MM.1S (cell line): Measurements from ENCODE around the gene MAL.

ENCODE experiments used
- DNase-seq: peaks from one replicate; pipeline ENCODE4 v3.0.0-alpha.2; 2015
- H2AFZ ChIP-seq: fragments of 300-600 bp; sonication (generic); 2 replicates; pipeline ENCODE4 v1.6.0; 2016; ENCODE audit warnings: antibody characterized with exemption, low read length
- H3F3A ChIP-seq: fragments of 300-600 bp; sonication (generic); 2 replicates; pipeline ENCODE4 v1.6.1; 2016; ENCODE audit warnings: mild to moderate bottlenecking, antibody characterized with exemption, low read length, moderate library complexity, mixed read lengths; ENCODE audit not compliant: insufficient read depth
- H3K27ac ChIP-seq: fragments of 300-600 bp; sonication (generic); 2 replicates; pipeline ENCODE4 v1.5.1; 2016; ENCODE audit warnings: mild to moderate bottlenecking, low read length
- H3K27me3 ChIP-seq: fragments of 300-600 bp; sonication (generic); replicated peaks from 2 replicates; pipeline ENCODE4 v1.6.0; 2016; ENCODE audit warnings: low read length; ENCODE audit not compliant: insufficient read depth
- H3K36me3 ChIP-seq: fragments of 300-600 bp; sonication (generic); replicated peaks from 2 replicates; pipeline ENCODE4 v1.6.1; 2016; ENCODE audit warnings: mild to moderate bottlenecking, low read length, mixed read lengths; ENCODE audit not compliant: insufficient read depth
- H3K4me1 ChIP-seq: fragments of 300-600 bp; sonication (generic); 2 replicates; pipeline ENCODE4 v1.6.1; 2016; ENCODE audit warnings: low read length, mixed read lengths
- H3K4me2 ChIP-seq: fragments of 300-600 bp; sonication (generic); 2 replicates; pipeline ENCODE4 v1.6.0; 2016; ENCODE audit warnings: low read depth, low read length
- H3K4me3 ChIP-seq: fragments of 300-600 bp; sonication (generic); 2 replicates; pipeline ENCODE4 v1.5.1; 2016; ENCODE audit warnings: low read length, mixed read lengths
- H3K79me2 ChIP-seq: fragments of 300-600 bp; sonication (generic); 2 replicates; pipeline ENCODE4 v1.6.1; 2016; ENCODE audit warnings: mixed run types, low read length, mixed read lengths
- H3K9ac ChIP-seq: fragments of 300-600 bp; sonication (generic); 2 replicates; pipeline ENCODE4 v1.6.1; 2016; ENCODE audit warnings: low read length, mixed read lengths
- H3K9me2 ChIP-seq: fragments of 300-600 bp; sonication (generic); replicated peaks from 2 replicates; pipeline ENCODE4 v1.6.1; 2016; ENCODE audit warnings: mild to moderate bottlenecking, low read length, mixed read lengths; ENCODE audit not compliant: insufficient read depth
- H3K9me3 ChIP-seq: fragments of 300-600 bp; sonication (generic); replicated peaks from 2 replicates; pipeline ENCODE4 v1.6.1; 2016; ENCODE audit warnings: mild to moderate bottlenecking, low read length, mixed read lengths; ENCODE audit not compliant: insufficient read depth
- H4K20me1 ChIP-seq: fragments of 300-600 bp; sonication (generic); 2 replicates; pipeline ENCODE4 v1.6.1; 2016; ENCODE audit warnings: mild to moderate bottlenecking, low read length, moderate library complexity, mixed read lengths; ENCODE audit not compliant: insufficient read depth
- EZH2 ChIP-seq: fragments of 300-600 bp; sonication (generic); optimal IDR thresholded peaks from 2 replicates; pipeline ENCODE3; 2017; ENCODE audit warnings: low read depth, mild to moderate bottlenecking, antibody characterized with exemption, low read length, mixed read lengths
- EZH2phosphoT487 ChIP-seq: fragments of 300-600 bp; sonication (generic); IDR thresholded peaks from 2 replicates; pipeline ENCODE4 v1.6.1; 2018; ENCODE audit warnings: antibody characterized with exemption, low read length
- TF ChIP-seq, protein P1 (sequence below): fragments of 300-600 bp; sonication (generic); IDR thresholded peaks from 2 replicates; pipeline ENCODE4 v1.5.1; 2016; ENCODE audit warnings: antibody characterized with exemption, low read length, mixed read lengths

MAL gene

DNA sequence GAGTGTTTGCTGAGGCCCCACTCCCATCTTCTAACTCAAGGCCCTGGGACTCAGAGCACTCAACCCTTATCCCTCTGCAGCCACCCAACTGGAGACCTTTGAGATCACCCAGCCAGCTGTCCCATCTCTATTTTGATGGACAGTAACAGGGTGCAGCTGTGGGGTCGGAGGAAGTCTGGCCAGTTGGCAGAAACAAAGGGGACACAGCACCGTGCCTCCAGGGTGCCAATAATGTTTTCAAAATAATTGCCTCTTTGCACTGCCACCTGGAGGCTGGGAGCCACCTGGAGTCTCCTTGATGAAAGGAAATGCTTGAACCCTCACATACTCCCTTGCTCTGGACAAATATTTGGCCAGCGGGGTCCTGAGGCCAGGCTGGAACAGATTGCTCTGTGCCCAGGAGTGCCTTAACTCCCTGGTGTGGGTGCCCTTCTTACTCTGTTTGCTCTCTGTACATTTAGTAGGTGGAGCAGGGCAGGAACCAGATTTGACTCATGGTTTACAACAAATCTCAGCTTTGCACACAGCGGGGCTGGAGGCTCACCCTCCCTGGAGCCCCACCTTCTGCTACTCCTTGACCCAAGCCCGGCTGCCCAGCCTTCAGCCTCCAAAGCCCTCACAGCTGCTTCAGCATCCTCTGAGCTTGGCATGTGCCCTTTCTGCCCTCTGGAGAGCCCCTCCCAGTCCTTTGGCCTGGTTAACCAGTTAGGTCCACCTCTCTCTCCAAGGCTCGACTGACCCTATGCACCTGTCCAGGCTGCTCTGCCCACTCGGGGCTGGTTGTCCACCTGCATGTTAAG, 17.2 kb downstream of the MAL start:
- no peaks in the 10 kb centered on the region for H3K9me2 ChIP-seq
- no peaks in the 10 kb centered on the region for H4K20me1 ChIP-seq
- H2AFZ ChIP-seq: no peak overlapping the region
- H3K4me3 ChIP-seq: no peak overlapping the region
- H3K27ac ChIP-seq: no peak overlapping the region
- TF ChIP-seq, protein P1, sequence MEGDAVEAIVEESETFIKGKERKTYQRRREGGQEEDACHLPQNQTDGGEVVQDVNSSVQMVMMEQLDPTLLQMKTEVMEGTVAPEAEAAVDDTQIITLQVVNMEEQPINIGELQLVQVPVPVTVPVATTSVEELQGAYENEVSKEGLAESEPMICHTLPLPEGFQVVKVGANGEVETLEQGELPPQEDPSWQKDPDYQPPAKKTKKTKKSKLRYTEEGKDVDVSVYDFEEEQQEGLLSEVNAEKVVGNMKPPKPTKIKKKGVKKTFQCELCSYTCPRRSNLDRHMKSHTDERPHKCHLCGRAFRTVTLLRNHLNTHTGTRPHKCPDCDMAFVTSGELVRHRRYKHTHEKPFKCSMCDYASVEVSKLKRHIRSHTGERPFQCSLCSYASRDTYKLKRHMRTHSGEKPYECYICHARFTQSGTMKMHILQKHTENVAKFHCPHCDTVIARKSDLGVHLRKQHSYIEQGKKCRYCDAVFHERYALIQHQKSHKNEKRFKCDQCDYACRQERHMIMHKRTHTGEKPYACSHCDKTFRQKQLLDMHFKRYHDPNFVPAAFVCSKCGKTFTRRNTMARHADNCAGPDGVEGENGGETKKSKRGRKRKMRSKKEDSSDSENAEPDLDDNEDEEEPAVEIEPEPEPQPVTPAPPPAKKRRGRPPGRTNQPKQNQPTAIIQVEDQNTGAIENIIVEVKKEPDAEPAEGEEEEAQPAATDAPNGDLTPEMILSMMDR: no peak
- no peak for TF ChIP-seq EZH2
- no peak for TF ChIP-seq EZH2phosphoT487
- DNase-seq: no peak
- no peak overlapping the region for H3K4me2 ChIP-seq
- no peaks in the 10 kb centered on the region for H3F3A ChIP-seq
- H3K9ac ChIP-seq: no peak overlapping the region
- no peaks in the 10 kb centered on the region for H3K4me1 ChIP-seq
- H3K27me3 ChIP-seq: no peaks in the 10 kb centered on the region
- H3K9me3 ChIP-seq: no peaks in the 10 kb centered on the region
- H3K36me3 ChIP-seq: no peaks in the 10 kb centered on the region
- H3K79me2 ChIP-seq: no peaks in the 10 kb centered on the region

DNA sequence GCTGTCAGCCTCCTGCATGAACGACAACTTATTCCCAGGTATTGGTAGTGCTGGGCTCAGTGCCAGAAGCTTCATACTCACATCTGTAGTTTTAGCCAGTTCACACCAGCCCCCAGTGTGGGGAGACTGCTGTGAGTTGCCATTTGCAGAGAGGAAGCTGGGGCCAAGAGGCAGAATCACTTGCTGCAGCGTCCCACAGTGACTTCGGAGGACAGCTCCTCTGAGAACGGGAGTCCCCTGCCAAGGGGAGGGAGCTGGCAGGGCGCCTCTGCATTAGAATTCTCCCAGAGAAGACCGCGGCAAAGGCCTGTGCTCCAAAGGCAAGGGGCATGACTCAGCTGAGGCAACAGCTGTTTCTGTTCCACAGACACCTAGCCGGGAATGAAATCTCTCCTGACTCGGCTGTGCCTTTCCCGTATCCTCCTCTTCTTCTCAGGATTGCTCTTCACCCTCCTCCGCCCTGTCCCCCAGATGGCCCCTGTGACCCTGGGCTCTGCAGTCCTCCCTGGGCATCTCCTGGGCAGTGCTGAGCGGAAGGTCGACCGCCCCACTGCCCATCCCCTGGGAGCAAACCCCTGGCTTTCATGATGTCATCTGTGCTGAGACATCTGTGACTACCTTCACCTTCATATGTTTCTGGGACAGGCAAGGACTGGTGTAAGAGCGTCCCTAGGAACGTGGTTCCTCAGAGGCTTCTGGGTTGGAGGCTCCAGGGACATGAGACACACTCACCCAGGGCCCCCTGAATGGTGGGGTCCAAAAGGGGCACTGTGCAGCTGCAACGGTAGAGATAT, 18.0 kb downstream of the MAL start:
- no peaks in the 10 kb centered on the region for H3K9me3 ChIP-seq
- TF ChIP-seq EZH2 (no peak), EZH2phosphoT487 (no peak)
- TF ChIP-seq, protein P1: no peak
- no peak overlapping the region for H3K4me3 ChIP-seq
- no peak overlapping the region for H3K4me2 ChIP-seq
- no peak overlapping the region for H3K9ac ChIP-seq
- no peaks in the 10 kb centered on the region for H4K20me1 ChIP-seq
- no peak overlapping the region for H3K27ac ChIP-seq
- no peaks in the 10 kb centered on the region for H3K27me3 ChIP-seq
- no peaks in the 10 kb centered on the region for H3K79me2 ChIP-seq
- H3K4me1 ChIP-seq: no peaks in the 10 kb centered on the region
- H3K36me3 ChIP-seq: no peaks in the 10 kb centered on the region
- H2AFZ ChIP-seq: no peak overlapping the region
- no peaks in the 10 kb centered on the region for H3K9me2 ChIP-seq
- H3F3A ChIP-seq: no peaks in the 10 kb centered on the region
- DNase-seq: no peak

DNA sequence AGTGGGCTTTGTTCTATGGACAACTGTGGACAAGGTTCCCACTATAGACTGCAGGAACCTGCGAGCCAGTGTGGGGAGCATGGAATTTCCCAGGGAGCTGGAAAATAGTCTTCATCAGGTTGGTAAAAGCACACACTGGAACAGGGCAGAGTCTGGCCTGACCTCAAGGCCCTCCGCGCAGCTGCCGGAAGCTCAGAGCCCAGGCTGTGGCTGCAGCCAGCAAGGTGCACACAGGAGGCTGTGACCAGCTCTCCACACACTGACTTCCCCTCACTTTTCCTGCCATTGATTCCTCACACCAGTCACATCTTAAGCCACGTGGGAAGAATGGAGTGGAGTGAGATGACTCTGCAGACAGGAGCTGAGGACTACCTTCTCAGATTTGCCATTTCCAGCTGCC, 19.1 kb downstream of the MAL start:
- Histone ChIP-seq H3K4me3 (no peak overlapping the region), H3F3A (no peaks in the 10 kb centered on the region), H4K20me1 (no peaks in the 10 kb centered on the region), H3K9me2 (no peaks in the 10 kb centered on the region), H3K27me3 (no peaks in the 10 kb centered on the region), H2AFZ (no peak overlapping the region), H3K79me2 (no peaks in the 10 kb centered on the region), H3K4me2 (no peak overlapping the region), H3K4me1 (no peaks in the 10 kb centered on the region), H3K27ac (no peak overlapping the region), H3K36me3 (no peaks in the 10 kb centered on the region), H3K9me3 (no peaks in the 10 kb centered on the region), H3K9ac (no peak overlapping the region)
- no peak for TF ChIP-seq EZH2phosphoT487
- TF ChIP-seq EZH2: no peak
- TF ChIP-seq, protein P1: no peak
- DNase-seq: no peak
